ENCODE data around the gene CHST15.

DNA sequence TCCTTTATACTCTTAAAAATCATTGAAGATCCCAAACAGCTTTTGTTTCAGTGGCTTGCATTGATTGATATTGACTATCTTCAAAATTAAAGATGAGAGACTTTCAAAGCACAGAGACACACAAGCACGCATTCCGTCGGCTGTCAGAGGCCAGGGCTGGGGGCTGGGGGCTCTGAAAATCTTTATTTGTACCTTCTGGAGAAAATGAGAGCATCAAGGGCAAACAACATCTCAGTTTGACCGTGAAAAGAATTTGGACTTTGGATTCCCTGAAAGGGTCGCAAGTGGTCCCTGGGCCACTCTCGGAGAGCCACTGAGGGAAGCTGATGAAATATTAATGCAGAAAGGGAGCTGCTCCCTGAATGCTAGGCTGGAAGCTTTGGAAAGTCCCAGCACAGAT, 96.4 kb downstream of the CHST15 start:
- no peak for TF ChIP-seq CTCF (conservative IDR thresholded peaks at IDR 0.05; ENCODE audit: low read depth, low read length)
- TF ChIP-seq EZH2phosphoT487 (IDR thresholded peaks at IDR 0.05; ENCODE audit: borderline replicate concordance, low read length): no peak

Measured in PC-3 (cell line).